GM20431 (cell line): Measurements from ENCODE around the gene TAL2.

Experiments used
- in situ Hi-C: fragments of 300-500 bp; cut with MseI, MboI; formaldehyde crosslinking; loops from one replicate; pipeline ENCODE4 v1.15.0; 2020; ENCODE audit warnings: low sequenced_read_pairs; ENCODE audit not compliant: unreplicated experiment

TAL2 gene

GRCh38 chr9:105700668-105701067 lies 38.4 kb downstream of the TAL2 start:
- in situ Hi-C loops = loop anchor here (25.0 kb wide), 1 partner anchor 88 kb away; no protein-coding TSS in a partner anchor

GRCh38 chr9:105701145-105701544 lies 38.9 kb downstream of the TAL2 start:
- in situ Hi-C loops = loop anchor here (25.0 kb wide), 1 partner anchor 89 kb away; no protein-coding TSS in a partner anchor

- in situ Hi-C loops = loop anchor here (25.0 kb wide), 1 partner anchor 90 kb away; no protein-coding TSS in a partner anchor
Measured at GRCh38 chr9:105702207-105702606, 40.0 kb downstream of the TAL2 start.

- in situ Hi-C loops = loop anchor here (25.0 kb wide), 1 partner anchor 91 kb away; no protein-coding TSS in a partner anchor
Measured at GRCh38 chr9:105703638-105704037, 41.4 kb downstream of the TAL2 start.

GRCh38 chr9:105706156-105706555 lies 43.9 kb downstream of the TAL2 start:
- in situ Hi-C loops = loop anchor here (25.0 kb wide), 1 partner anchor 94 kb away; no protein-coding TSS in a partner anchor

GRCh38 chr9:105708405-105708804 lies 46.1 kb downstream of the TAL2 start:
- in situ Hi-C loops = loop anchor here (25.0 kb wide), 1 partner anchor 96 kb away; no protein-coding TSS in a partner anchor

GRCh38 chr9:105710638-105711037 lies 48.4 kb downstream of the TAL2 start:
- in situ Hi-C loops = loop anchor here (25.0 kb wide), 1 partner anchor 98 kb away; no protein-coding TSS in a partner anchor

GRCh38 chr9:105711867-105712266 lies 49.6 kb downstream of the TAL2 start:
- in situ Hi-C loops = loop anchor here (25.0 kb wide), 1 partner anchor 100 kb away; no protein-coding TSS in a partner anchor

GRCh38 chr9:105712297-105712696 lies 50.0 kb downstream of the TAL2 start:
- in situ Hi-C loops = loop anchor here (25.0 kb wide), 1 partner anchor 100 kb away; no protein-coding TSS in a partner anchor
